SK-N-SH treated with all-trans-retinoic acid at 6 μM for 48 hours (cell line): ENCODE results near the gene ALPL.

Experiments
- ATAC-seq: fragments of 200-7000 bp; cut with Tn5 transposase; 3 replicates; pipeline ENCODE4 v1.9.1; 2020; ENCODE audit warnings: mild to moderate bottlenecking, moderate library complexity
- BACH2 ChIP-seq: fragments of 250-450 bp; sonication (Bioruptor Pico); IDR thresholded peaks from 2 replicates; pipeline ENCODE4 v1.9.0; 2021; ENCODE audit warnings: mild to moderate bottlenecking, borderline replicate concordance
- CSDC2 ChIP-seq: fragments of 250-450 bp; sonication (Bioruptor Pico); IDR thresholded peaks from 2 replicates; pipeline ENCODE4 v1.5.0; 2020; ENCODE audit warnings: mild to moderate bottlenecking, moderate library complexity
- CSRNP3 ChIP-seq: fragments of 250-450 bp; sonication (Bioruptor Pico); IDR thresholded peaks from 2 replicates; pipeline ENCODE4 v1.5.1; 2021; ENCODE audit warnings: mild to moderate bottlenecking, moderate library complexity
- ESRRG ChIP-seq: fragments of 250-450 bp; sonication (Bioruptor Pico); IDR thresholded peaks from 2 replicates; pipeline ENCODE4 v1.6.1; 2021; ENCODE audit warnings: mild to moderate bottlenecking
- GLIS3 ChIP-seq: fragments of 250-450 bp; sonication (Bioruptor Pico); IDR thresholded peaks from 2 replicates; pipeline ENCODE4 v1.5.0; 2020; ENCODE audit warnings: mild to moderate bottlenecking, moderate library complexity
- OSR1 ChIP-seq: fragments of 250-450 bp; sonication (Bioruptor Pico); IDR thresholded peaks from 2 replicates; pipeline ENCODE4 v1.8.0; 2022; ENCODE audit warnings: moderate library complexity, mild to moderate bottlenecking, inconsistent platforms
- PPARA ChIP-seq: fragments of 250-450 bp; sonication (Bioruptor Pico); IDR thresholded peaks from 2 replicates; pipeline ENCODE4 v1.5.0; 2020; ENCODE audit warnings: mild to moderate bottlenecking, borderline replicate concordance
- RARB ChIP-seq: fragments of 250-450 bp; sonication (Bioruptor Pico); IDR thresholded peaks from 2 replicates; pipeline ENCODE4 v1.8.0; 2021; ENCODE audit warnings: mild to moderate bottlenecking, moderate library complexity
- SNAI2 ChIP-seq: fragments of 250-450 bp; sonication (Bioruptor Pico); IDR thresholded peaks from 2 replicates; pipeline ENCODE4 v1.5.0; 2020; ENCODE audit warnings: mild to moderate bottlenecking, moderate library complexity
- TCF4 ChIP-seq: fragments of 250-450 bp; sonication (Bioruptor Pico); IDR thresholded peaks from 2 replicates; pipeline ENCODE4 v1.8.0; 2021; ENCODE audit warnings: mild to moderate bottlenecking, moderate library complexity, borderline replicate concordance
- TOX ChIP-seq: fragments of 250-450 bp; sonication (Bioruptor Pico); IDR thresholded peaks from 2 replicates; pipeline ENCODE4 v1.8.0; 2021; ENCODE audit warnings: mild to moderate bottlenecking, moderate library complexity, borderline replicate concordance
- TSHZ2 ChIP-seq: fragments of 250-450 bp; sonication (Bioruptor Pico); IDR thresholded peaks from 2 replicates; pipeline ENCODE4 v1.5.0; 2020; ENCODE audit warnings: mild to moderate bottlenecking, moderate library complexity
- ZC3H10 ChIP-seq: fragments of 250-450 bp; sonication (Bioruptor Pico); IDR thresholded peaks from 2 replicates; pipeline ENCODE4 v1.5.1; 2021; ENCODE audit warnings: mild to moderate bottlenecking, moderate library complexity
- ZFP3 ChIP-seq: fragments of 250-450 bp; sonication (Bioruptor Pico); IDR thresholded peaks from 2 replicates; pipeline ENCODE4 v1.5.0; 2020; ENCODE audit warnings: mild to moderate bottlenecking, moderate library complexity
- ZFP30 ChIP-seq: fragments of 450-650 bp; formaldehyde crosslinking; IDR thresholded peaks from 2 replicates; pipeline ENCODE4 v1.5.0; 2022; ENCODE audit warnings: mild to moderate bottlenecking, moderate library complexity
- ZNF565 ChIP-seq: fragments of 450-650 bp; formaldehyde crosslinking; conservative IDR thresholded peaks from 2 replicates; pipeline ENCODE4 v1.5.0; 2020; ENCODE audit warnings: low read depth, mild to moderate bottlenecking, moderate library complexity
- ZNF70 ChIP-seq: fragments of 450-650 bp; formaldehyde crosslinking; IDR thresholded peaks from 2 replicates; pipeline ENCODE4 v1.5.0; 2020; ENCODE audit warnings: mild to moderate bottlenecking, moderate library complexity
- TF ChIP-seq, protein P1 (sequence below): fragments of 250-450 bp; sonication (Bioruptor Pico); IDR thresholded peaks from 2 replicates; pipeline ENCODE4 v1.8.0; 2020; ENCODE audit warnings: mild to moderate bottlenecking, moderate library complexity, borderline replicate concordance
- TF ChIP-seq, protein P2 (sequence below): fragments of 250-450 bp; sonication (Bioruptor Pico); IDR thresholded peaks from 2 replicates; pipeline ENCODE4 v1.8.0; 2021; ENCODE audit warnings: low read depth, mild to moderate bottlenecking, moderate library complexity, borderline replicate concordance
- TF ChIP-seq, protein P3 (sequence below): fragments of 250-450 bp; sonication (Bioruptor Pico); IDR thresholded peaks from 2 replicates; pipeline ENCODE4 v1.5.1; 2020; ENCODE audit warnings: low read depth, mild to moderate bottlenecking, moderate library complexity

Gene ALPL

GRCh38 chr1:21530368-21531016 lies 21.3 kb downstream of the ALPL start:
- no peak for ATAC-seq

GRCh38 chr1:21531241-21531640 lies 22.0 kb downstream of the ALPL start:
- TF ChIP-seq ZNF565 (CRISPR knock-in tag) (no peak), TOX (no peak), ZNF70 (no peak), SNAI2 (CRISPR knock-in tag) (no peak), ESRRG (CRISPR knock-in tag) (no peak), TCF4 (no peak), ZFP3 (CRISPR knock-in tag) (no peak), GLIS3 (CRISPR knock-in tag) (no peak), TSHZ2 (no peak), CSDC2 (CRISPR knock-in tag) (no peak), CSRNP3 (CRISPR knock-in tag) (no peak), BACH2 (CRISPR knock-in tag) (no peak), RARB (CRISPR knock-in tag) (no peak), ZFP30 (CRISPR knock-in tag) (no peak), ZC3H10 (CRISPR knock-in tag) (no peak), OSR1 (CRISPR knock-in tag) (no peak), PPARA (CRISPR knock-in tag) (no peak)
- TF ChIP-seq, protein P1, sequence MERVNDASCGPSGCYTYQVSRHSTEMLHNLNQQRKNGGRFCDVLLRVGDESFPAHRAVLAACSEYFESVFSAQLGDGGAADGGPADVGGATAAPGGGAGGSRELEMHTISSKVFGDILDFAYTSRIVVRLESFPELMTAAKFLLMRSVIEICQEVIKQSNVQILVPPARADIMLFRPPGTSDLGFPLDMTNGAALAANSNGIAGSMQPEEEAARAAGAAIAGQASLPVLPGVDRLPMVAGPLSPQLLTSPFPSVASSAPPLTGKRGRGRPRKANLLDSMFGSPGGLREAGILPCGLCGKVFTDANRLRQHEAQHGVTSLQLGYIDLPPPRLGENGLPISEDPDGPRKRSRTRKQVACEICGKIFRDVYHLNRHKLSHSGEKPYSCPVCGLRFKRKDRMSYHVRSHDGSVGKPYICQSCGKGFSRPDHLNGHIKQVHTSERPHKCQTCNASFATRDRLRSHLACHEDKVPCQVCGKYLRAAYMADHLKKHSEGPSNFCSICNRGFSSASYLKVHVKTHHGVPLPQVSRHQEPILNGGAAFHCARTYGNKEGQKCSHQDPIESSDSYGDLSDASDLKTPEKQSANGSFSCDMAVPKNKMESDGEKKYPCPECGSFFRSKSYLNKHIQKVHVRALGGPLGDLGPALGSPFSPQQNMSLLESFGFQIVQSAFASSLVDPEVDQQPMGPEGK (CRISPR knock-in tag): no peak
- TF ChIP-seq, protein P2, sequence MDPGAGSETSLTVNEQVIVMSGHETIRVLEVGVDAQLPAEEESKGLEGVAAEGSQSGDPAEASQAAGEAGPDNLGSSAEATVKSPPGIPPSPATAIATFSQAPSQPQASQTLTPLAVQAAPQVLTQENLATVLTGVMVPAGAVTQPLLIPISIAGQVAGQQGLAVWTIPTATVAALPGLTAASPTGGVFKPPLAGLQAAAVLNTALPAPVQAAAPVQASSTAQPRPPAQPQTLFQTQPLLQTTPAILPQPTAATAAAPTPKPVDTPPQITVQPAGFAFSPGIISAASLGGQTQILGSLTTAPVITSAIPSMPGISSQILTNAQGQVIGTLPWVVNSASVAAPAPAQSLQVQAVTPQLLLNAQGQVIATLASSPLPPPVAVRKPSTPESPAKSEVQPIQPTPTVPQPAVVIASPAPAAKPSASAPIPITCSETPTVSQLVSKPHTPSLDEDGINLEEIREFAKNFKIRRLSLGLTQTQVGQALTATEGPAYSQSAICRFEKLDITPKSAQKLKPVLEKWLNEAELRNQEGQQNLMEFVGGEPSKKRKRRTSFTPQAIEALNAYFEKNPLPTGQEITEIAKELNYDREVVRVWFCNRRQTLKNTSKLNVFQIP (CRISPR knock-in tag): no peak
- TF ChIP-seq, protein P3, sequence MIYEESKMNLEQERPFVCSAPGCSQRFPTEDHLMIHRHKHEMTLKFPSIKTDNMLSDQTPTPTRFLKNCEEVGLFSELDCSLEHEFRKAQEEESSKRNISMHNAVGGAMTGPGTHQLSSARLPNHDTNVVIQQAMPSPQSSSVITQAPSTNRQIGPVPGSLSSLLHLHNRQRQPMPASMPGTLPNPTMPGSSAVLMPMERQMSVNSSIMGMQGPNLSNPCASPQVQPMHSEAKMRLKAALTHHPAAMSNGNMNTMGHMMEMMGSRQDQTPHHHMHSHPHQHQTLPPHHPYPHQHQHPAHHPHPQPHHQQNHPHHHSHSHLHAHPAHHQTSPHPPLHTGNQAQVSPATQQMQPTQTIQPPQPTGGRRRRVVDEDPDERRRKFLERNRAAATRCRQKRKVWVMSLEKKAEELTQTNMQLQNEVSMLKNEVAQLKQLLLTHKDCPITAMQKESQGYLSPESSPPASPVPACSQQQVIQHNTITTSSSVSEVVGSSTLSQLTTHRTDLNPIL (CRISPR knock-in tag): no peak
- ATAC-seq: no peak

More at GRCh38 chr1:21530368-21531016, 21.3 kb downstream of the ALPL start:
- TF ChIP-seq ZNF70: no peak

DNA sequence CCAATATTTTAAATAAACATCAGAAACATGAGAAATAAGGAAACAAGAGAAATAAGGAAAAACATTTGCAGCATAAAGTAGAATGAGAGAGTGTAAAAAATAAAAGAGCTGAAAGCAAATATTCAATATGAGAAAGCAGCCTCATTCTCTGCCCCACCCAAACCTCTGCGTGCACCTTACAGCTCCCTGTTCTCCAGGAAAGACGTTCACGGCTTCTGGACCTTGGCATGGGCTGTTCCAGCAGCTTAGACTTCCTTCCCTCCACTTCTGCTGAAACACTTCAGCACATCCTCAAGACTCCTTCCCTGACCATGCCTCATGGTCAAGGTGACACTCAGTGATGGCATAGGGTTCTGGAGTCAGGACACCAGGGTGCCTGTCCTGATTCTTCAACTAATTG lies 23.3 kb downstream of the ALPL start:
- no peak for ATAC-seq
- TF ChIP-seq RARB (CRISPR knock-in tag) (no peak), TOX (no peak), CSDC2 (CRISPR knock-in tag) (no peak), OSR1 (CRISPR knock-in tag) (no peak), ZC3H10 (CRISPR knock-in tag) (no peak), TSHZ2 (no peak), CSRNP3 (CRISPR knock-in tag) (no peak)
- TF ChIP-seq, protein P1 (CRISPR knock-in tag): no peak
- TF ChIP-seq, protein P3 (CRISPR knock-in tag): no peak
